ENCODE results near the gene PLCB2.
A peak's percentile ranks its signal among the peaks of the same experiment; 100 is the strongest.

PLCB2 gene

GRCh38 chr15:40346579-40347558, 39.1 kb upstream of the PLCB2 start:
- no peaks in the 10 kb centered on the region for H3K36me3 ChIP-seq (ENCODE audit: control insufficient read depth, insufficient read depth, low read length)
- H3K27me3 ChIP-seq (ENCODE audit: control insufficient read depth, insufficient read depth, low read length), result no peaks in the 10 kb centered on the region
- H3K4me3 ChIP-seq (ENCODE audit: low read length), result no peak overlapping the region
- peak overlapping the region; percentile 10 for H3K9ac ChIP-seq (ENCODE audit: low read length)
- H3K4me1 ChIP-seq (ENCODE audit: control insufficient read depth, insufficient read depth, low read length), result peaks cover 13% of the 10 kb centered on the region
- H3K27ac ChIP-seq (ENCODE audit: low read depth, low read length), result peak overlapping the region; percentile 3

DNA sequence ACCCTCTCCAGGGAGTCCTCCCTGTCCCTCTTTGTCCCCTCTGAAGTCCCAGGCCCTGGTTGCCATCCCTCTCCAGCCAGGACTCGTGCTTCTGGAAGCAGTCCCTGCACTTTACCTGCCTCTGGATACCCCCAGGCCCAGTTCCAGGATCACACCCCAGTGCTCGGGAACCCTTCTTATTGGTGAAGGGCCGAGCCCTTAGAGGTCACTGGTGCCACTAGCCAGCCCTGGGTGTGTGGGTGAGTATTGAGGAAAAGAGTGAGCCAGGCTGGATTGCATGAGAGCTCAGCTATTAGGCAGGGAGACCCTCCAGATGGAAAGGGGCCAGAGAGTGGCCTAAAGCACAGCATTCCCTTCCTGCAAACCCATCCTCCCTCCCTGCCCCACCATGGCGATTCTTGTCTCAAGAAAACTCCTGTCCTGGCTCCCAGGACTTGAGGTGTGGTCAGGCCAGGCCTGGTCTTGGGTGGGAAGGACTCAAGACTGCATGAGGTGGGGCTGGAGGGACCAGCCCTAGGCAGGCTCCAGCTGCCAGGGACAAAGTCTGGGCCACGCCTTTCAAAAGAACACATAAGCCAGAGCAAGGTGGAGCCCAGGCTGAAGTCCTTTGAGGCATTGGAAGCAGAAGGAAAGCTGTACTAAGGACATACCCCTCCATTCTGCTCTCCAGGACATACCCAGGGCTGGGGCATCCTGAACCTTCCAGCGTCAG, 38.3 kb upstream of the PLCB2 start:
- no peak overlapping the region for H3K9ac ChIP-seq (ENCODE audit: low read length)

GRCh38 chr15:40345225-40345866, 37.6 kb upstream of the PLCB2 start:
- H3K4me3 ChIP-seq (ENCODE audit: low read length), result no peak overlapping the region
- no peak overlapping the region for H3K27ac ChIP-seq (ENCODE audit: low read depth, low read length)
- H3K27me3 ChIP-seq (ENCODE audit: control insufficient read depth, insufficient read depth, low read length), result no peaks in the 10 kb centered on the region
- H3K36me3 ChIP-seq (ENCODE audit: control insufficient read depth, insufficient read depth, low read length), result no peaks in the 10 kb centered on the region
- H3K9ac ChIP-seq (ENCODE audit: low read length), result no peak overlapping the region
- H3K4me1 ChIP-seq (ENCODE audit: control insufficient read depth, insufficient read depth, low read length), result peaks cover 23% of the 10 kb centered on the region

More for the DNA sequence above, 38.3 kb upstream of the PLCB2 start:
- peaks cover 17% of the 10 kb centered on the region for H3K4me1 ChIP-seq (ENCODE audit: control insufficient read depth, insufficient read depth, low read length)
- H3K36me3 ChIP-seq (ENCODE audit: control insufficient read depth, insufficient read depth, low read length), result no peaks in the 10 kb centered on the region
- no peaks in the 10 kb centered on the region for H3K27me3 ChIP-seq (ENCODE audit: control insufficient read depth, insufficient read depth, low read length)
- no peak overlapping the region for H3K27ac ChIP-seq (ENCODE audit: low read depth, low read length)
- no peak overlapping the region for H3K4me3 ChIP-seq (ENCODE audit: low read length)

- Histone ChIP-seq H3K4me3 (ENCODE audit: low read length) (no peak overlapping the region), H3K36me3 (ENCODE audit: control insufficient read depth, insufficient read depth, low read length) (no peaks in the 10 kb centered on the region), H3K4me1 (ENCODE audit: control insufficient read depth, insufficient read depth, low read length) (peaks cover 23% of the 10 kb centered on the region), H3K27me3 (ENCODE audit: control insufficient read depth, insufficient read depth, low read length) (no peaks in the 10 kb centered on the region), H3K9ac (ENCODE audit: low read length) (no peak overlapping the region), H3K27ac (ENCODE audit: low read depth, low read length) (no peak overlapping the region)
Observed at GRCh38 chr15:40344631-40345120, 36.9 kb upstream of the PLCB2 start.

DNA sequence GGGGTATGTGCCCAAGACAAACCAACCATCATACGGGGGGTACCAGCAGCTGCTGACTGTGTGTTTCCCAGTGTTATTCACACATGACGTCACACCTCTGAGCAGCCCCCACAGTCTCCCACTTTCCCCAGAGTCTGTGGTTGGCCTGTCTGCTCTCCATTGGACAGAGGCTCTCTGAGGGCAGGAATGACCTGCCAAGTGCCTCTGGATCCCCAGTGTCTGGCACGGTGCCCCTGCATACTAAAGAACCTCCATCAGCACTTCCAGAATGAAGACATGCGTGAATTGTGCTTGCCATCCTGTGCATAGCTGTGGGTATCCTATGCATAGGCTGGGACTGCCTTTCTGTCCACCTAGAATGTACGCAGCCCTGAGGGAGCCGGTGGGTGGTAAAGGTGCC, 36.5 kb upstream of the PLCB2 start:
- Histone ChIP-seq H3K4me3 (ENCODE audit: low read length) (no peak overlapping the region), H3K9ac (ENCODE audit: low read length) (no peak overlapping the region), H3K27ac (ENCODE audit: low read depth, low read length) (peak overlapping the region; percentile 57), H3K4me1 (ENCODE audit: control insufficient read depth, insufficient read depth, low read length) (peaks cover 24% of the 10 kb centered on the region), H3K27me3 (ENCODE audit: control insufficient read depth, insufficient read depth, low read length) (no peaks in the 10 kb centered on the region), H3K36me3 (ENCODE audit: control insufficient read depth, insufficient read depth, low read length) (no peaks in the 10 kb centered on the region)

DNA sequence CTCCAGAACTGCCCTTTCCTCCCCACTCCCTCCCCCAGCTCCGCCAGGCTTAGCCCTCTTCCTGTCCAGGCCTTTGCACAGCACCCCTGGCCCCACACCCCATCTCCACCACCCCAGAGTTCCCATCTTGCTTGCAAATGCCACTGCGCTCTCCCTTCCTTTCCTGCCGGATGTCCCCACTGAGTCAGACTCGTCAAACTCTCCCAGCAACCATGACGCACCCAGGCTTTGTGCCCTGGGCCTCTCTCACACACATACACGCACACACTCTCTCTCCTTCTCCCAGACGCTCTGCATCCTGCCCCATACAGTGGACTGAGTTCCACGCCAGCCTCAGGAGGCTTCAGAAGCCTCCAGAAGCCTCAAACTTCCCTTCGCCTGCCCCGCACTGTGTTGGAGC, 35.8 kb upstream of the PLCB2 start:
- H3K36me3 ChIP-seq (ENCODE audit: control insufficient read depth, insufficient read depth, low read length), result no peaks in the 10 kb centered on the region
- peak overlapping the region; percentile 57 for H3K27ac ChIP-seq (ENCODE audit: low read depth, low read length)
- H3K4me3 ChIP-seq (ENCODE audit: low read length), result no peak overlapping the region
- peaks cover 31% of the 10 kb centered on the region for H3K4me1 ChIP-seq (ENCODE audit: control insufficient read depth, insufficient read depth, low read length)
- no peak overlapping the region for H3K9ac ChIP-seq (ENCODE audit: low read length)
- H3K27me3 ChIP-seq (ENCODE audit: control insufficient read depth, insufficient read depth, low read length), result no peaks in the 10 kb centered on the region

- Histone ChIP-seq H3K9ac (ENCODE audit: low read length) (no peak overlapping the region), H3K27me3 (ENCODE audit: control insufficient read depth, insufficient read depth, low read length) (no peaks in the 10 kb centered on the region), H3K4me1 (ENCODE audit: control insufficient read depth, insufficient read depth, low read length) (peaks cover 37% of the 10 kb centered on the region), H3K27ac (ENCODE audit: low read depth, low read length) (peak overlapping the region; percentile 57), H3K4me3 (ENCODE audit: low read length) (no peak overlapping the region), H3K36me3 (ENCODE audit: control insufficient read depth, insufficient read depth, low read length) (no peaks in the 10 kb centered on the region)
Observed at GRCh38 chr15:40342416-40343320, 34.9 kb upstream of the PLCB2 start.

GRCh38 chr15:40340740-40341400, 33.1 kb upstream of the PLCB2 start, which contains the start of gene CCDC9B:
TSS of gene CCDC9B (minus strand) at chr15:40340939. CDS start at chr15:40340819, 120 bp downstream.
- peaks cover 5% of the 10 kb centered on the region for H3K36me3 ChIP-seq (ENCODE audit: control insufficient read depth, insufficient read depth, low read length)
- H3K9ac ChIP-seq (ENCODE audit: low read length), result peak within 1 kb of the TSS; percentile 88
- H3K27ac ChIP-seq (ENCODE audit: low read depth, low read length), result peak within 1 kb of the TSS; percentile 98
- H3K4me3 ChIP-seq (ENCODE audit: low read length), result peak within 1 kb of the TSS; percentile 63
- no peaks in the 10 kb centered on the region for H3K27me3 ChIP-seq (ENCODE audit: control insufficient read depth, insufficient read depth, low read length)
- H3K4me1 ChIP-seq (ENCODE audit: control insufficient read depth, insufficient read depth, low read length), result peaks cover 48% of the 10 kb centered on the region

GRCh38 chr15:40340038-40340739, 32.5 kb upstream of the PLCB2 start:
- H3K4me1 ChIP-seq (ENCODE audit: control insufficient read depth, insufficient read depth, low read length), result peaks cover 50% of the 10 kb centered on the region
- peak overlapping the region; percentile 63 for H3K4me3 ChIP-seq (ENCODE audit: low read length)
- no peaks in the 10 kb centered on the region for H3K27me3 ChIP-seq (ENCODE audit: control insufficient read depth, insufficient read depth, low read length)
- peaks cover 7% of the 10 kb centered on the region for H3K36me3 ChIP-seq (ENCODE audit: control insufficient read depth, insufficient read depth, low read length)
- H3K9ac ChIP-seq (ENCODE audit: low read length), result peak overlapping the region; percentile 88
- peak overlapping the region; percentile 98 for H3K27ac ChIP-seq (ENCODE audit: low read depth, low read length)

GRCh38 chr15:40339621-40339945, 31.8 kb upstream of the PLCB2 start:
- Histone ChIP-seq H3K9ac (ENCODE audit: low read length) (peak overlapping the region; percentile 88), H3K27me3 (ENCODE audit: control insufficient read depth, insufficient read depth, low read length) (no peaks in the 10 kb centered on the region), H3K4me3 (ENCODE audit: low read length) (peak overlapping the region; percentile 63), H3K36me3 (ENCODE audit: control insufficient read depth, insufficient read depth, low read length) (peaks cover 7% of the 10 kb centered on the region), H3K27ac (ENCODE audit: low read depth, low read length) (peak overlapping the region; percentile 98), H3K4me1 (ENCODE audit: control insufficient read depth, insufficient read depth, low read length) (peaks cover 54% of the 10 kb centered on the region)
